OCI-LY1 (cell line): ENCODE results near the gene RERE.

Experiments
- H2AFZ ChIP-seq: fragments of 200-600 bp; sonication (generic), shearing (Covaris generic); 2 replicates; pipeline ENCODE4 v1.6.0; 2014; ENCODE audit warnings: antibody characterized with exemption, mild to moderate bottlenecking, low read length
- H3F3A ChIP-seq: fragments of 200-600 bp; sonication (generic), shearing (Covaris generic); 2 replicates; pipeline ENCODE4 v1.6.0; 2014; ENCODE audit warnings: mild to moderate bottlenecking, antibody characterized with exemption, low read length, moderate library complexity; ENCODE audit not compliant: insufficient read depth
- H3K27ac ChIP-seq: fragments of 200-600 bp; sonication (generic); 2 replicates; pipeline ENCODE4 v1.5.1; 2014; ENCODE audit warnings: low read length, mixed run types, mild to moderate bottlenecking, low read depth; ENCODE audit not compliant: poor library complexity, severe bottlenecking
- H3K27me3 ChIP-seq: fragments of 200-600 bp; sonication (generic); 2 replicates; pipeline ENCODE4 v1.6.0; 2014; ENCODE audit warnings: antibody characterized with exemption, mild to moderate bottlenecking, low read length, moderate library complexity; ENCODE audit not compliant: insufficient read depth
- H3K36me3 ChIP-seq: fragments of 200-600 bp; sonication (generic); 2 replicates; pipeline ENCODE4 v1.6.1; 2014; ENCODE audit warnings: mild to moderate bottlenecking, antibody characterized with exemption, low read length, moderate library complexity, mixed read lengths; ENCODE audit not compliant: insufficient read depth
- H3K4me1 ChIP-seq: fragments of 200-600 bp; sonication (generic); 2 replicates; pipeline ENCODE4 v1.5.1; 2014; ENCODE audit warnings: mild to moderate bottlenecking, low read length, moderate library complexity; ENCODE audit not compliant: insufficient read depth, severe bottlenecking
- H3K4me2 ChIP-seq: fragments of 200-600 bp; sonication (generic), shearing (Covaris generic); 2 replicates; pipeline ENCODE4 v1.6.1; 2014; ENCODE audit warnings: low read length
- H3K4me3 ChIP-seq: fragments of 200-600 bp; sonication (generic); 2 replicates; pipeline ENCODE4 v1.5.1; 2014; ENCODE audit warnings: low read length, low read depth, mild to moderate bottlenecking, mixed read lengths; ENCODE audit not compliant: poor library complexity, severe bottlenecking
- H3K79me2 ChIP-seq: fragments of 200-600 bp; shearing (Covaris generic); 2 replicates; pipeline ENCODE4 v1.6.1; 2016; ENCODE audit warnings: mixed run types, low read length, mixed read lengths; ENCODE audit not compliant: insufficient read depth
- H3K9ac ChIP-seq: fragments of 200-600 bp; sonication (generic), shearing (Covaris generic); 2 replicates; pipeline ENCODE4 v1.6.1; 2014; ENCODE audit warnings: mild to moderate bottlenecking, low read length, mixed read lengths
- H3K9me2 ChIP-seq: fragments of 200-600 bp; sonication (generic), shearing (Covaris generic); 2 replicates; pipeline ENCODE4 v1.6.1; 2014; ENCODE audit warnings: low read depth, mild to moderate bottlenecking, low read length, mixed read lengths
- H3K9me3 ChIP-seq: fragments of 200-600 bp; shearing (Covaris generic); 2 replicates; pipeline ENCODE4 v1.6.1; 2014; ENCODE audit warnings: low read length, mixed read lengths
- H4K20me1 ChIP-seq: fragments of 200-600 bp; sonication (generic), shearing (Covaris generic); 2 replicates; pipeline ENCODE4 v1.6.0; 2016; ENCODE audit warnings: mild to moderate bottlenecking, low read length; ENCODE audit not compliant: insufficient read depth
- CTCF ChIP-seq: fragments of 200-600 bp; sonication (generic), shearing (Covaris generic); IDR thresholded peaks from 2 replicates; pipeline ENCODE4 v1.5.1; 2017; ENCODE audit warnings: mild to moderate bottlenecking, antibody characterized with exemption, low read length, moderate library complexity, mixed read lengths
- EZH2 ChIP-seq: fragments of 200-600 bp; sonication (generic), shearing (Covaris generic); IDR thresholded peaks from 2 replicates; pipeline ENCODE4 v1.8.0; 2017; ENCODE audit warnings: borderline replicate concordance, mixed run types, mild to moderate bottlenecking, antibody characterized with exemption, low read length, moderate library complexity, mixed read lengths

Gene RERE

GRCh38 chr1:8424539-8425116 lies 392.8 kb downstream of the RERE start:
- Histone ChIP-seq H3K4me2 (peak overlapping the region; percentile 84), H3K36me3 (peaks cover 32% of the 10 kb centered on the region), H3K79me2 (peaks cover 38% of the 10 kb centered on the region)

GRCh38 chr1:8423692-8424538 lies 393.5 kb downstream of the RERE start:
- peak overlapping the region; percentile 84 for H3K4me2 ChIP-seq
- peaks cover 72% of the 10 kb centered on the region for H3K4me1 ChIP-seq
- H3K79me2 ChIP-seq = peaks cover 45% of the 10 kb centered on the region
- no peak for TF ChIP-seq EZH2
- TF ChIP-seq CTCF = no peak
- no peaks in the 10 kb centered on the region for H3K27me3 ChIP-seq
- H3F3A ChIP-seq = 0 out of 2 replicates have a peak, but pooled peaks cover 9% of the 10 kb centered on the region
- H3K4me3 ChIP-seq = peak overlapping the region; percentile 86
- no peaks in the 10 kb centered on the region for H3K9me3 ChIP-seq
- H2AFZ ChIP-seq = no peak overlapping the region
- peak overlapping the region; percentile 99 for H3K27ac ChIP-seq
- H3K9ac ChIP-seq = peak overlapping the region; percentile 98
- H3K9me2 ChIP-seq = no peaks in the 10 kb centered on the region
- peaks cover 39% of the 10 kb centered on the region for H3K36me3 ChIP-seq
- no peaks in the 10 kb centered on the region for H4K20me1 ChIP-seq

More at GRCh38 chr1:8424539-8425116, 392.8 kb downstream of the RERE start:
- Histone ChIP-seq H3K27me3 (no peaks in the 10 kb centered on the region), H3K9me3 (no peaks in the 10 kb centered on the region), H4K20me1 (no peaks in the 10 kb centered on the region), H3K4me1 (peaks cover 72% of the 10 kb centered on the region), H3K9me2 (no peaks in the 10 kb centered on the region), H2AFZ (no peak overlapping the region), H3F3A (0 out of 2 replicates have a peak, but pooled peaks cover 9% of the 10 kb centered on the region), H3K4me3 (peak overlapping the region; percentile 67), H3K27ac (peak overlapping the region; percentile 99), H3K9ac (peak overlapping the region; percentile 83)
- TF ChIP-seq EZH2 = no peak
- TF ChIP-seq CTCF = no peak

- Histone ChIP-seq H3K79me2 (peaks cover 51% of the 10 kb centered on the region), H2AFZ (no peak overlapping the region), H3K27me3 (no peaks in the 10 kb centered on the region), H3K4me3 (peak overlapping the region; percentile 86), H4K20me1 (no peaks in the 10 kb centered on the region), H3K36me3 (peaks cover 46% of the 10 kb centered on the region), H3K9ac (peak overlapping the region; percentile 98), H3K9me3 (no peaks in the 10 kb centered on the region), H3K27ac (peak overlapping the region; percentile 88), H3K4me2 (peak overlapping the region; percentile 97), H3K9me2 (no peaks in the 10 kb centered on the region), H3F3A (0 out of 2 replicates have a peak, but pooled peaks cover 9% of the 10 kb centered on the region), H3K4me1 (peaks cover 72% of the 10 kb centered on the region)
- no peak for TF ChIP-seq EZH2
Observed at GRCh38 chr1:8423269-8423691, 394.2 kb downstream of the RERE start.
